ENCODE results near the gene CXCL10.

The CXCL10 gene

GRCh38 chr4:75989846-75990528 is 33.3 kb downstream of the CXCL10 start:
- DNase-seq = peak; percentile 4

- DNase-seq = no peak
Measured at GRCh38 chr4:75985116-75985515, 38.2 kb downstream of the CXCL10 start.

GRCh38 chr4:75980576-75980975 is 42.7 kb downstream of the CXCL10 start:
- no peak for DNase-seq

GRCh38 chr4:75976177-75976576 is 47.1 kb downstream of the CXCL10 start:
- no peak for DNase-seq

GRCh38 chr4:75973766-75974165 is 49.5 kb downstream of the CXCL10 start:
- no peak for DNase-seq

All from hematopoietic multipotent progenitor cell treated with erythropoietin and hydrocortisone succinate and interleukin-3 and kit ligand, for 8 days (in vitro differentiated cells).